Nephron progenitor cell (in vitro differentiated cells): ENCODE data around the gene KRTAP10-2.

Experiments
- DNase-seq: peaks from one replicate; pipeline ENCODE4 v3.0.0; 2021
- H3K27ac Mint-ChIP-seq: 2 replicates; pipeline ENCODE4 v1.8.0; 2021; ENCODE audit warnings: mild to moderate bottlenecking, moderate library complexity, mixed read lengths
- H3K27me3 Mint-ChIP-seq: 2 replicates; pipeline ENCODE4 v1.8.0; 2021; ENCODE audit warnings: mild to moderate bottlenecking, low read depth, mixed read lengths; ENCODE audit not compliant: poor library complexity
- H3K36me3 Mint-ChIP-seq: 2 replicates; pipeline ENCODE4 v1.8.0; 2021; ENCODE audit warnings: low read depth, mixed read lengths
- H3K4me1 Mint-ChIP-seq: 2 replicates; pipeline ENCODE4 v1.8.0; 2021; ENCODE audit warnings: mixed read lengths
- H3K4me3 Mint-ChIP-seq: 2 replicates; pipeline ENCODE4 v1.8.0; 2021; ENCODE audit warnings: mild to moderate bottlenecking, moderate library complexity, mixed read lengths
- H3K9me3 Mint-ChIP-seq: 2 replicates; pipeline ENCODE4 v1.8.0; 2021; ENCODE audit warnings: mild to moderate bottlenecking, moderate library complexity, mixed read lengths
- TF ChIP-seq, protein P1 (sequence below): fragments of 200-600 bp; sonication (generic); IDR thresholded peaks from 2 replicates; pipeline ENCODE4 v1.5.0; 2021; ENCODE audit warnings: antibody characterized with exemption

KRTAP10-2 gene

DNA sequence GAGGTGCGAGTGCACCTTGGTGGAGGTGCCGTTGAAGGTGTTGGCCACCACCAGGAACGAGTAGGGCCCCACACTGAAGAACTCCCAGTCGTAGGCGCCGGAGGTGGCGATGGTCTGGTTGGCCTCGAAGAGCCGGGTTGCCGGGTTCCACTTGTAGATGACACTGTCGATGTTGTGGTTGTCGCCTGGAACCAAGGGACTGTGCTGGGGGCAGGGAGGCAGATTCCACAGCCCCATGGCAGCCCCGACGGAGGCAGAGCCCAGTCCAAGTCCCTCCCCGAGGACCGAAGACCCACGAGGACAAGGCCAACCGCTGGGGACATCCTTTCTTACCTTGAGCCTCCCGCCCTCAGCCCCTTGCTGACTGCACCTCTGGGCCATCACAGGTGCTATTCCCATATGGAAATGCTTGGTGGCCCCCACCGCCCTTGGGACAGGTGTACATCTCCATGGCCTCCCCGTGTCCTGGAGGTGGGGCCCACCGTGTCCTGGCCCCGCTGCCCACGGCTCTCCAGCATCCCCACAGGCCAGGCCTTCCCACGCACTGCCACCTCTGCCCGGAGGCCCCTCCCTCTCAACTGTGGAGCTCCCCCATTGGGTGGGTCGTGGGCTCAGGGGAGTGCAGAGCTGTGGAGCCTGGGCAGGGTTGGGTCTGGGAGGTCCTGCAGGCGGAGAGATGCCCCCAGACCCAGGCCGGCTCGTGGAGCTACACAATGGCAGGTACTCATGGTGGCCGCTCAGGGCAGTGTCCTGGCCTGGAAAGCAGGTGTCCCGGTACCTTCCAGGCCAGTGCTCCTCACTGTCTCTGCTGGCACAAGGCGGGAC, 29.2 kb downstream of the KRTAP10-2 start:
- no peak overlapping the region for H3K27ac Mint-ChIP-seq
- TF ChIP-seq, protein P1, sequence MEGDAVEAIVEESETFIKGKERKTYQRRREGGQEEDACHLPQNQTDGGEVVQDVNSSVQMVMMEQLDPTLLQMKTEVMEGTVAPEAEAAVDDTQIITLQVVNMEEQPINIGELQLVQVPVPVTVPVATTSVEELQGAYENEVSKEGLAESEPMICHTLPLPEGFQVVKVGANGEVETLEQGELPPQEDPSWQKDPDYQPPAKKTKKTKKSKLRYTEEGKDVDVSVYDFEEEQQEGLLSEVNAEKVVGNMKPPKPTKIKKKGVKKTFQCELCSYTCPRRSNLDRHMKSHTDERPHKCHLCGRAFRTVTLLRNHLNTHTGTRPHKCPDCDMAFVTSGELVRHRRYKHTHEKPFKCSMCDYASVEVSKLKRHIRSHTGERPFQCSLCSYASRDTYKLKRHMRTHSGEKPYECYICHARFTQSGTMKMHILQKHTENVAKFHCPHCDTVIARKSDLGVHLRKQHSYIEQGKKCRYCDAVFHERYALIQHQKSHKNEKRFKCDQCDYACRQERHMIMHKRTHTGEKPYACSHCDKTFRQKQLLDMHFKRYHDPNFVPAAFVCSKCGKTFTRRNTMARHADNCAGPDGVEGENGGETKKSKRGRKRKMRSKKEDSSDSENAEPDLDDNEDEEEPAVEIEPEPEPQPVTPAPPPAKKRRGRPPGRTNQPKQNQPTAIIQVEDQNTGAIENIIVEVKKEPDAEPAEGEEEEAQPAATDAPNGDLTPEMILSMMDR, result no peak
- peaks cover 9% of the 10 kb centered on the region for H3K27me3 Mint-ChIP-seq
- no peak overlapping the region for H3K4me3 Mint-ChIP-seq
- DNase-seq, result no peak
- H3K4me1 Mint-ChIP-seq, result peaks cover 20% of the 10 kb centered on the region
- no peaks in the 10 kb centered on the region for H3K9me3 Mint-ChIP-seq
- peaks cover 4% of the 10 kb centered on the region for H3K36me3 Mint-ChIP-seq

DNA sequence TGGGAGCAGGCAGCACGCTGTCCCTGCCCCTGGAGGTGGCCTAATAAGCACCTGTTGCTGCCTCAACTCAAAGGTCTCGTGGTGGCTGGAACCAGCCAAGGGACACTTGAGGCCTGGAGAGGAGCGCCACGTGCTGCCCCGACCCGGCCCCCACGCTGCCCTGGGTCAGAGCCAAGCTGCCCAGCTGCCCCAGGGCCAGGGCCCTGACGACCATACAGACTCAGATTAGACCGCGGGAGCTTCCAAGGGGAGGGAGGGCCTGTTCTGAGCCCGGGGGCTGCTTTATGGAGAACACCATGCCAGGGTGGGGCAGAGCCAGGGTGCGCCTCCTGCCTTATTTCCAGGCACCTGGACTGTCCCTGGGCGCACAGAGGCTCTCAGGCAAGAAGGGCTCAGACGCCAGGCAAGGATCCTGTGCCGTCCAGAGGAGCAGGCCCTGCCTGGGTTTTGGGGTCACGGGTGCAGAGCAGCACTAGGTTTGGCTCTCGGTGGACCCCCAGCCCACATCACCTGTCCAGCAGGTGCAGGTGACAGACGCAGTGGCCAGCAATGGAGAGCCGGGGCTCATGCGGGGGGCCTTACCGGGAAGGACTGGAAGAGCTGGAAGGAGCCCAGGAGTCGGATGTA, 29.9 kb downstream of the KRTAP10-2 start:
- Mint-ChIP-seq H3K4me1 (peaks cover 25% of the 10 kb centered on the region), H3K27ac (no peak overlapping the region), H3K4me3 (no peak overlapping the region), H3K27me3 (peaks cover 11% of the 10 kb centered on the region), H3K36me3 (peaks cover 4% of the 10 kb centered on the region), H3K9me3 (no peaks in the 10 kb centered on the region)
- TF ChIP-seq, protein P1, result no peak
- DNase-seq, result no peak

DNA sequence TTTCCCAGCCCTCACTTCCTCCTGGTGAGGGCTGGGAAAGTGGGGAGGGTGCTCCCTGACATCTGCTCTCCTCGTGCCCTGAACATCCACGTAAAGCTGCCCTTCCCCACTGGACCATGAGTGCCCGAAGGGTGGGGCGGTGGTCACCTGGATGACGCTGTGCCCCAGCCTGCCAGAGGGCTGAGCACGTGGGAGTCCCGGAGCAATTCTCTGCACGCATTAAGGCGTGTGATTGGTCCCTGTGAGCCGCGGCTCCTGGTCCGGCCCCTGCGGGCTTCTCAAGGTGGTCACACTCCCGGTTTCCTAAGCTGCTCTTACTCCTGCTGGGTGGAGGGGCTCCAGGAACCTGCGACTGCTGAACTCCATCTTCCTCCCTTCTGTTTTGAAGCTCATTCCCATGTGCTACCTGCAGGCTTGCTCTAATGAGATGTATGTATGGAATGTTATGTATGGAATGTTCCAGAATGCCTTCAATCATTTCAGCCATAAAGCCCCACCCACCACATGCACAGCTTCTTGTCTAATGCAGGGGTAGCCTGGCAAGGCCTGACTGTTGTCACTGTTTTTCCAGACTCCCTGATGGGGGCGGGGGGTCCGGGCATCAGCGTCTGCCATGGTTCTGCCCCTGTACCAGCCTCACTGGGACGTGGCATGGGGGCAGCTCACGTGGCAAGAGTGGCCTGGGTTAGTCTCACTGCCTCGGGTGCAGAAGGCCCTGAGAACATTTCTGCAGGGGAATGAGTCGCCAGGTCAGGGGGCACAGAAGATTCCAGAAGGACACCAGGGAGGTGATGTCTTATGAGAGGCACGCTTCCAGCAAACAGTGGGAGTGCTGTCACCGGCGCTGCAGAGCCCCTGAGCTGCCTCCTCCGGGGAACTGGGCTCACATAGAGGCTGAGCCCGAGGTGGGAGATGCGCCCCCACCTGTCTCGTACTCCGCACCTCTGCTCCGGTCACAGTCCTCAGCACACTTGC, 30.7 kb downstream of the KRTAP10-2 start:
- Mint-ChIP-seq H3K4me1 (peaks cover 25% of the 10 kb centered on the region), H3K27ac (no peak overlapping the region), H3K36me3 (peaks cover 4% of the 10 kb centered on the region), H3K4me3 (no peak overlapping the region), H3K27me3 (peaks cover 11% of the 10 kb centered on the region), H3K9me3 (no peaks in the 10 kb centered on the region)
- DNase-seq, result no peak
- TF ChIP-seq, protein P1, result no peak

DNA sequence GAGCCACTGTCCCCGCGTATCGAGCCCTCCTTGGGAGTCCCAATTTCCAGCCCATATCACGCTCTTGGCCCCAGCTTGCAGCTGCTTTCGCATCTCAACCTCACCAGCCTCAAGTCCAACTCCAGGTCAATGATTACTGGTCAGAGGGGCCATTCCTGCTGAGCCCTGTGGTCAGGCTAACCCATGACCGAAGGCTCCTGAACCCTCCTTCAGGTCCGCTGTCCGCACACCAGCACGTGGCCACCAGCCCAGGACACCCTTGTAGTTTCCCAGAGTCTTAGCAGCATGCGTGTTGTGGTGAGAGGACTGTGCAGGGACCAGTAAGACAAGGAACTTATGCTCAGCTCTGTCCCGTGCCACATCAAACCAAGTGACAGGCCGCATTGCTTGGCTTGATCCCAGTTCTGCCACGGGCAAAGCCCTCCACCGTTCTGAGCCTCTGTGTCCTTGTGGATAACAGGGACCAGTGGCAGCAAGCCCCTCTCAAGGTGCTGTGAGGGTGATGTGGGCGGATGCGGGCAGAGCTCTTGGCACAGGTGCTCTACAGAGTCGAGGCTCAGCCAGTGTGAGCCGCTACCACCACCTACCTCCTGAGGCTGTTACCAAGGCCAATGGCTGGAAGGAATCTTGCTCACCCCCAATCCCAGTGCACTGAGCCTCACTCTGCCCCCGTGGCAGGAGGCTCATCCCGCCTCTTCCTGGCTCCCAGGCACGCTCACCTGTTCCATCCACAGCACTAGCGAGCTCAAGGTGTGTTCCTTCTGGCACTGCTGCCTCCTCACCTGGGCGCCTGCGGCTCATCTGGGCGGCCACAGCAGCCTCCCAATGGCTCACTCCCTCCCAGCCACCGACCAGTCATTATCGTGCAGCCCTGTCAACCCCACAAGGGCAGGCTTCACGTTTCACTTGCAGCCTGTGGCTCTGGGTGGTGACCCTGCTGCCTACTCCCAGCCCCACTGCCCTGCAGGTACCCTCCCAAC, 31.7 kb downstream of the KRTAP10-2 start:
- Mint-ChIP-seq H3K4me1 (peaks cover 25% of the 10 kb centered on the region), H3K9me3 (no peaks in the 10 kb centered on the region), H3K36me3 (peaks cover 4% of the 10 kb centered on the region), H3K27me3 (peaks cover 11% of the 10 kb centered on the region), H3K27ac (peak overlapping the region; percentile 81), H3K4me3 (peak overlapping the region; percentile 59)
- TF ChIP-seq, protein P1, result no peak
- DNase-seq, result no peak

DNA sequence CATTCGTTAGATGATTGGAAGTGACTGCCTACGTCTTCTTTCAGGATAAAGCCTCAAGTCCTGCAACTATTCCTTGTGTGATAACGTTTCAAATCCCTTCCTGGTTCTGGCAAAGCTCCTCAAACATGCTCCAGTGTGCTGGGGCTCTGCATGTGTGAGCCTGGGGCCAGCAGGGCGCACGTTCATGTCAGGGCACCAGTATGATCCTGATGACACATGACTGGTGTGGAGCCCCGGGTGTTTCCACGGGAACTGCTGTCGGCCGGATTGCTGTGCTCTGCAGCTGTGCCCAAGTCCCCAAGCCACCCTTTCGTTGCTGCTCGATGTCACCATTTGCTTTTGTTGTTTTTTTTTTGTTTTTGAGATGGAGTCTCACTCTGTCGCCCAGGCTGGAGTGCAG, 32.6 kb downstream of the KRTAP10-2 start:
- peak overlapping the region; percentile 45 for H3K27ac Mint-ChIP-seq
- DNase-seq, result no peak
- no peaks in the 10 kb centered on the region for H3K9me3 Mint-ChIP-seq
- TF ChIP-seq, protein P1, result no peak
- H3K27me3 Mint-ChIP-seq, result peaks cover 11% of the 10 kb centered on the region
- peaks cover 25% of the 10 kb centered on the region for H3K4me1 Mint-ChIP-seq
- peak overlapping the region; percentile 79 for H3K4me3 Mint-ChIP-seq
- peaks cover 4% of the 10 kb centered on the region for H3K36me3 Mint-ChIP-seq
